ENCODE measurements around the gene SPR. TPM values are rescaled to one million over a fixed set of nuclear protein-coding genes. Genes with fewer than 3 reads are reported as not detected.

Gene SPR
- total and polyA plus RNA-seq, 2 of the 13 experiments (the other 11 are each of a cell fraction or from before 2014, with no cell fraction given), result 34.0 to 96.0 TPM

DNA sequence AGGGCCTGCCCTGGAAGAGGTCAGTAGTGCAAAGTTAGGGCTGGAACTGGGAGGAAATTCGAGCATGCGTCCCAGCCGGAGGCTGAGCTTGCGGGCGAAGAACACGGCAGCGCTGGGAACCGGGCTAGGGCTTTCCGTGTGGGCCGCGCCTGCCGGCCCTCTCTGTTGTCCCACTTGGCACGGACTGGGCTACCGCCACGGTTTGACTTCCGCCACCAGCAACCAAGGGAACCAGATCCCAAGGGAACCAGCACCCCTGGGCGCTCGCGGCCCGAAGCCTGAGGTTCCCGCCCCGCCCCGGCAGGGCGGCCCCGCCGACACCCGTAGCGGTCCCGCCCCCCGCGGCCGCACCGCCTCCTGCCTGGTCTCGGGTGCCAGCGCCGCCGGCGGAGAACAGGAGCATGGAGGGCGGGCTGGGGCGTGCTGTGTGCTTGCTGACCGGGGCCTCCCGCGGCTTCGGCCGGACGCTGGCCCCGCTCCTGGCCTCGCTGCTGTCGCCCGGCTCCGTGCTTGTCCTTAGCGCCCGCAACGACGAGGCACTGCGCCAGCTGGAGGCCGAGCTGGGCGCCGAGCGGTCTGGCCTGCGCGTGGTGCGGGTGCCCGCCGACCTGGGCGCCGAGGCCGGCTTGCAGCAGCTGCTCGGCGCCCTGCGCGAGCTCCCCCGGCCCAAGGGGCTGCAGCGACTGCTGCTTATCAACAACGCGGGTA lies at the start of gene SPR (continued):
- TF ChIP-seq, protein P1, sequence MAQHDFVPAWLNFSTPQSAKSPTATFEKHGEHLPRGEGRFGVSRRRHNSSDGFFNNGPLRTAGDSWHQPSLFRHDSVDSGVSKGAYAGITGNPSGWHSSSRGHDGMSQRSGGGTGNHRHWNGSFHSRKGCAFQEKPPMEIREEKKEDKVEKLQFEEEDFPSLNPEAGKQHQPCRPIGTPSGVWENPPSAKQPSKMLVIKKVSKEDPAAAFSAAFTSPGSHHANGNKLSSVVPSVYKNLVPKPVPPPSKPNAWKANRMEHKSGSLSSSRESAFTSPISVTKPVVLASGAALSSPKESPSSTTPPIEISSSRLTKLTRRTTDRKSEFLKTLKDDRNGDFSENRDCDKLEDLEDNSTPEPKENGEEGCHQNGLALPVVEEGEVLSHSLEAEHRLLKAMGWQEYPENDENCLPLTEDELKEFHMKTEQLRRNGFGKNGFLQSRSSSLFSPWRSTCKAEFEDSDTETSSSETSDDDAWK (CRISPR knock-in tag; IDR thresholded peaks at IDR 0.05), result no peak
- TF ChIP-seq, protein P2, sequence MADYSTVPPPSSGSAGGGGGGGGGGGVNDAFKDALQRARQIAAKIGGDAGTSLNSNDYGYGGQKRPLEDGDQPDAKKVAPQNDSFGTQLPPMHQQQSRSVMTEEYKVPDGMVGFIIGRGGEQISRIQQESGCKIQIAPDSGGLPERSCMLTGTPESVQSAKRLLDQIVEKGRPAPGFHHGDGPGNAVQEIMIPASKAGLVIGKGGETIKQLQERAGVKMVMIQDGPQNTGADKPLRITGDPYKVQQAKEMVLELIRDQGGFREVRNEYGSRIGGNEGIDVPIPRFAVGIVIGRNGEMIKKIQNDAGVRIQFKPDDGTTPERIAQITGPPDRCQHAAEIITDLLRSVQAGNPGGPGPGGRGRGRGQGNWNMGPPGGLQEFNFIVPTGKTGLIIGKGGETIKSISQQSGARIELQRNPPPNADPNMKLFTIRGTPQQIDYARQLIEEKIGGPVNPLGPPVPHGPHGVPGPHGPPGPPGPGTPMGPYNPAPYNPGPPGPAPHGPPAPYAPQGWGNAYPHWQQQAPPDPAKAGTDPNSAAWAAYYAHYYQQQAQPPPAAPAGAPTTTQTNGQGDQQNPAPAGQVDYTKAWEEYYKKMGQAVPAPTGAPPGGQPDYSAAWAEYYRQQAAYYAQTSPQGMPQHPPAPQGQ (CRISPR knock-in tag; IDR thresholded peaks at IDR 0.05; ENCODE audit: borderline replicate concordance), result no peak
- TF ChIP-seq ELF4 (CRISPR knock-in tag; IDR thresholded peaks at IDR 0.05; ENCODE audit: borderline replicate concordance) (no peak), ZBTB38 (CRISPR knock-in tag; IDR thresholded peaks at IDR 0.05) (no peak; the same call in 1 of the 2 replicates), NFIB (CRISPR knock-in tag; IDR thresholded peaks at IDR 0.05; ENCODE audit: borderline replicate concordance) (no peak), ZNF446 (CRISPR knock-in tag; IDR thresholded peaks at IDR 0.05) (peak; percentile 94), ZNF737 (CRISPR knock-in tag; IDR thresholded peaks at IDR 0.05; ENCODE audit: borderline replicate concordance) (no peak), KDM3A (CRISPR knock-in tag; IDR thresholded peaks at IDR 0.05; ENCODE audit: low read depth) (0 out of 2 replicates have a peak, but pooled peaks have one; percentile 20), ZNF850 (CRISPR knock-in tag; conservative IDR thresholded peaks at IDR 0.05) (no peak), JDP2 (CRISPR knock-in tag; IDR thresholded peaks at IDR 0.05; ENCODE audit: borderline replicate concordance) (peak; percentile 85; the same call in 1 of the 2 replicates), ZNF766 (CRISPR knock-in tag; IDR thresholded peaks at IDR 0.05; ENCODE audit: borderline replicate concordance) (peak; percentile 30)
- TF ChIP-seq, protein P3, sequence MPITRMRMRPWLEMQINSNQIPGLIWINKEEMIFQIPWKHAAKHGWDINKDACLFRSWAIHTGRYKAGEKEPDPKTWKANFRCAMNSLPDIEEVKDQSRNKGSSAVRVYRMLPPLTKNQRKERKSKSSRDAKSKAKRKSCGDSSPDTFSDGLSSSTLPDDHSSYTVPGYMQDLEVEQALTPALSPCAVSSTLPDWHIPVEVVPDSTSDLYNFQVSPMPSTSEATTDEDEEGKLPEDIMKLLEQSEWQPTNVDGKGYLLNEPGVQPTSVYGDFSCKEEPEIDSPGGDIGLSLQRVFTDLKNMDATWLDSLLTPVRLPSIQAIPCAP (CRISPR knock-in tag; IDR thresholded peaks at IDR 0.05; ENCODE audit: low read depth), result peak; percentile 47; the same call in 1 of the 2 replicates
- TF ChIP-seq, protein P4, sequence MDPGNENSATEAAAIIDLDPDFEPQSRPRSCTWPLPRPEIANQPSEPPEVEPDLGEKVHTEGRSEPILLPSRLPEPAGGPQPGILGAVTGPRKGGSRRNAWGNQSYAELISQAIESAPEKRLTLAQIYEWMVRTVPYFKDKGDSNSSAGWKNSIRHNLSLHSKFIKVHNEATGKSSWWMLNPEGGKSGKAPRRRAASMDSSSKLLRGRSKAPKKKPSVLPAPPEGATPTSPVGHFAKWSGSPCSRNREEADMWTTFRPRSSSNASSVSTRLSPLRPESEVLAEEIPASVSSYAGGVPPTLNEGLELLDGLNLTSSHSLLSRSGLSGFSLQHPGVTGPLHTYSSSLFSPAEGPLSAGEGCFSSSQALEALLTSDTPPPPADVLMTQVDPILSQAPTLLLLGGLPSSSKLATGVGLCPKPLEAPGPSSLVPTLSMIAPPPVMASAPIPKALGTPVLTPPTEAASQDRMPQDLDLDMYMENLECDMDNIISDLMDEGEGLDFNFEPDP (CRISPR knock-in tag; conservative IDR thresholded peaks at IDR 0.05), result peak; percentile 98
- TF ChIP-seq, protein P5, sequence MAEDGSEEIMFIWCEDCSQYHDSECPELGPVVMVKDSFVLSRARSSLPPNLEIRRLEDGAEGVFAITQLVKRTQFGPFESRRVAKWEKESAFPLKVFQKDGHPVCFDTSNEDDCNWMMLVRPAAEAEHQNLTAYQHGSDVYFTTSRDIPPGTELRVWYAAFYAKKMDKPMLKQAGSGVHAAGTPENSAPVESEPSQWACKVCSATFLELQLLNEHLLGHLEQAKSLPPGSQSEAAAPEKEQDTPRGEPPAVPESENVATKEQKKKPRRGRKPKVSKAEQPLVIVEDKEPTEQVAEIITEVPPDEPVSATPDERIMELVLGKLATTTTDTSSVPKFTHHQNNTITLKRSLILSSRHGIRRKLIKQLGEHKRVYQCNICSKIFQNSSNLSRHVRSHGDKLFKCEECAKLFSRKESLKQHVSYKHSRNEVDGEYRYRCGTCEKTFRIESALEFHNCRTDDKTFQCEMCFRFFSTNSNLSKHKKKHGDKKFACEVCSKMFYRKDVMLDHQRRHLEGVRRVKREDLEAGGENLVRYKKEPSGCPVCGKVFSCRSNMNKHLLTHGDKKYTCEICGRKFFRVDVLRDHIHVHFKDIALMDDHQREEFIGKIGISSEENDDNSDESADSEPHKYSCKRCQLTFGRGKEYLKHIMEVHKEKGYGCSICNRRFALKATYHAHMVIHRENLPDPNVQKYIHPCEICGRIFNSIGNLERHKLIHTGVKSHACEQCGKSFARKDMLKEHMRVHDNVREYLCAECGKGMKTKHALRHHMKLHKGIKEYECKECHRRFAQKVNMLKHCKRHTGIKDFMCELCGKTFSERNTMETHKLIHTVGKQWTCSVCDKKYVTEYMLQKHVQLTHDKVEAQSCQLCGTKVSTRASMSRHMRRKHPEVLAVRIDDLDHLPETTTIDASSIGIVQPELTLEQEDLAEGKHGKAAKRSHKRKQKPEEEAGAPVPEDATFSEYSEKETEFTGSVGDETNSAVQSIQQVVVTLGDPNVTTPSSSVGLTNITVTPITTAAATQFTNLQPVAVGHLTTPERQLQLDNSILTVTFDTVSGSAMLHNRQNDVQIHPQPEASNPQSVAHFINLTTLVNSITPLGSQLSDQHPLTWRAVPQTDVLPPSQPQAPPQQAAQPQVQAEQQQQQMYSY (CRISPR knock-in tag; IDR thresholded peaks at IDR 0.05), result no peak; the same call in 1 of the 2 replicates
- TF ChIP-seq, protein P6, sequence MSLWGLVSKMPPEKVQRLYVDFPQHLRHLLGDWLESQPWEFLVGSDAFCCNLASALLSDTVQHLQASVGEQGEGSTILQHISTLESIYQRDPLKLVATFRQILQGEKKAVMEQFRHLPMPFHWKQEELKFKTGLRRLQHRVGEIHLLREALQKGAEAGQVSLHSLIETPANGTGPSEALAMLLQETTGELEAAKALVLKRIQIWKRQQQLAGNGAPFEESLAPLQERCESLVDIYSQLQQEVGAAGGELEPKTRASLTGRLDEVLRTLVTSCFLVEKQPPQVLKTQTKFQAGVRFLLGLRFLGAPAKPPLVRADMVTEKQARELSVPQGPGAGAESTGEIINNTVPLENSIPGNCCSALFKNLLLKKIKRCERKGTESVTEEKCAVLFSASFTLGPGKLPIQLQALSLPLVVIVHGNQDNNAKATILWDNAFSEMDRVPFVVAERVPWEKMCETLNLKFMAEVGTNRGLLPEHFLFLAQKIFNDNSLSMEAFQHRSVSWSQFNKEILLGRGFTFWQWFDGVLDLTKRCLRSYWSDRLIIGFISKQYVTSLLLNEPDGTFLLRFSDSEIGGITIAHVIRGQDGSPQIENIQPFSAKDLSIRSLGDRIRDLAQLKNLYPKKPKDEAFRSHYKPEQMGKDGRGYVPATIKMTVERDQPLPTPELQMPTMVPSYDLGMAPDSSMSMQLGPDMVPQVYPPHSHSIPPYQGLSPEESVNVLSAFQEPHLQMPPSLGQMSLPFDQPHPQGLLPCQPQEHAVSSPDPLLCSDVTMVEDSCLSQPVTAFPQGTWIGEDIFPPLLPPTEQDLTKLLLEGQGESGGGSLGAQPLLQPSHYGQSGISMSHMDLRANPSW (CRISPR knock-in tag; IDR thresholded peaks at IDR 0.05; ENCODE audit: borderline replicate concordance), result no peak
